Measurements from ENCODE around the gene DIAPH2.
"Not testable (repeated sequence)": the region's sequence is repeated elsewhere in the genome, so short reads cannot be mapped to it uniquely, and the experiment has no call there.

DIAPH2 gene

DNA sequence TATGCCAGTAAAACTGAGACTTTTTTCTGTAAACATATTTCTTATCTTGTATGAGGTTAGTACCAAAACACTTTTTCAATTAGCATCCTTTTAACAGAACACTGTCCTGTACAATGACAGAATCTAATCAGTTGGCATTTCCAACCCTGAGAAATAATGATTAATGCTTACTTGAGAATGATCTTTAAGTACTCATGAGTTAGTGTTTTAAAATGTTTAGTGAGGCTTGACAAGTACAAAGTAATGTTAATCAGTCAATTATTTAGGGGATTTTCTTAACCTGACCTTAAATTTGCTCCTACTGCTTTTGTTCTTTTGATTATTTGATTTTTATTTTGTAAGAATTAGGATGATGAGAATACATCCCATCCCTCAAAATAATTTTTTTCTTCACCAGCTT, 695.6 kb downstream of the DIAPH2 start:
- DNase-seq (ENCODE audit: low read depth, low spot score) = no peak

DNA sequence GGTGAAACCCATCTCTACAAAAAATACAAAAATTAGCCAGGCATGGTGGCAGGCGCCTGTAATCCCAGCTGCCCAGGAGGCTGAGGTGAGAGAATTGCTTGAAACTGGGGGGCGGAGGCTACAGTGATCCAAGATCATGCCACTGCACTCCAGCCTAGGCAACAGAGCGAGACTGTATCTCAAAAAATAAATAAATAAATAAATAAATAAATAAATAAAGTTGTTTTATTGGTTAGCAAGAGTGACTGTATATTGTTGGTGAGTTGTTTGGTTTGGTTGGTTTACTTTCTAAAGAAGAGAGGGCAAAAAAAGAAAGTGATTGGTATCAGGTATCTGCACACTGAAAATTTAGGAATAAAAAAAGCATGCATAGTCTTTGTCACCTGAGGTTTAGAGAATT, 700.0 kb downstream of the DIAPH2 start:
- no peak for DNase-seq (ENCODE audit: low read depth, low spot score)

DNA sequence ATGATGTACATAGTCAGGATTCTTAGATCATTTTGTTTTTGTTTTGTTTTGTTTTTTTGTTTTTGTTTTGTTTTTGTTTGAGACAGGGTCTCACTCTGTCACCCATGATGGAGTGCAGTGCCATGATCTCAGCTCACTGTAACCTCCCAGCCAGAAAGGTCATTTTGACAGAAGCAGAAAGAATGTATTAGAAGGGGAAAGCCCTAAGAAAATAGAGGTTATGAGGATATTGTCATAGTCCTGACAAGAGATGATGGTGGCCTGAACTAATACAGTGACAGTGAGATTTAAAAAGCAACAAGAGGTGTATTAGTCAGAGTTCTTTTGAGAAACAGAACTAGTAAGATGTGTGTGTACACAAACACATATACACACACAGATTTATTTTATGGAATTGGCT, 702.4 kb downstream of the DIAPH2 start:
- DNase-seq (ENCODE audit: low read depth, low spot score) = no peak

DNA sequence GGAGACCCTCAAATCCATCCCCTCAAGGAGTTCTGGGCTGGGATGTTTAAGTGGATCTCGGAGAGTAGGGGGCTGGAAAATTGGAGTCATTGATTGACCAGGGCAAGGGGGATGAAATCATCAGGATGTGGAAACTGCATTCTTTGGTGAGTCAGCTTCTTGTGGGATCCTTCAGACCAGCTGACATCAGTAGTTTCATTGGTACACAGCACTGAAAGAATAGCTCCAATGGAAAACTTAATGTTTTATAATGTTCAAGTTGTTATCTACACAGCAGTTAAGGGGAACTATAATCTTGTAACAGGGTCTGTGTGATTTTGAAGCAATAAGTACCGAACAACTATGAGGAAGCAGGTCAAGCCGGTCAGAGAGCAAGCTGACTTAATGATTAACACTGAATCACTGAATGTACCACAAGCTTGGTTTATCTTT, 705.1 kb downstream of the DIAPH2 start:
- no peak for DNase-seq (ENCODE audit: low read depth, low spot score)

DNA sequence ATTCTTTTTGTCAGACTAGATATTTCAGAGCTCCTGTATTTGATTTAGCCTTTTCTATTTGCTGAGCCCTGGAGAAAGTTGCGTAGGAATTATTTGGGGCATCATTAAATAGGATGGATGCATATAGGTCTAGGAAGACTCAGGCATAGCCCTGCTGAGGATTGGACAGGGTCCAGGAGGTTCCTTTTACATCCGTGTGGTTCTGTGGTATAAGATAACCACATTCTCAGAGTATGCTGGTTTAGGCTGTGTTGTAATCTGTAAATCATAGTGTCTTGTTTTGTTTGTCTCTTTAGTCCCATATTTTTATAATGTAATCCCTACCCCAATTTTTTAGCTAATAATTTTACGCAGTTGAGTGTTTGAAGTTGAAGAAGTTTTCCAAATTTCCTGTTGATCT, 712.7 kb downstream of the DIAPH2 start:
- no peak for DNase-seq (ENCODE audit: low read depth, low spot score)

DNA sequence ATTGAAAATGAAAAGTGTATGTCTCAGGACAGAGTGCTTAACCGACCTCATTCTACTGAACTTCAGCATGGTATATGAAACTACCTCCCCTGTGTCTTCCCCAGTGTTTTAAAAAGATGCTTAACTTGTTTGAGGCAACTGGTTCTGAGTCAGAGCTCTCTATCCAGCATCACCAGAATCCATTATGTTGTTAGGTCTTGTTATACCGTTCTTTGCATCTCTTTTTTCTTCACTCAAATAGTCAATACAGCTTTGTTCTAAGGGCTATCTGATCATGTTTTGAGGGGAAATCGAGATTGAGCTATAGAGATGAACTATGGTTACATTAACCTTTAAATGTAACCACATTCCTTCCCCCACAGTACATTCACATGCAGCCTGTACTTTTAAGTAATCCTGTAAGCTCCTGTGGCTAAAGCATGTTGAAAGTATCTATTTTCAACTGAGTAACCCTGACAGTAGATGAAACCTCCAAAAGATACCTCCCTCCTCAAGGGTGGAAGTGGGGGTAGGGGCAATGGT, 713.4 kb downstream of the DIAPH2 start:
- no peak for DNase-seq (ENCODE audit: low read depth, low spot score)

DNA sequence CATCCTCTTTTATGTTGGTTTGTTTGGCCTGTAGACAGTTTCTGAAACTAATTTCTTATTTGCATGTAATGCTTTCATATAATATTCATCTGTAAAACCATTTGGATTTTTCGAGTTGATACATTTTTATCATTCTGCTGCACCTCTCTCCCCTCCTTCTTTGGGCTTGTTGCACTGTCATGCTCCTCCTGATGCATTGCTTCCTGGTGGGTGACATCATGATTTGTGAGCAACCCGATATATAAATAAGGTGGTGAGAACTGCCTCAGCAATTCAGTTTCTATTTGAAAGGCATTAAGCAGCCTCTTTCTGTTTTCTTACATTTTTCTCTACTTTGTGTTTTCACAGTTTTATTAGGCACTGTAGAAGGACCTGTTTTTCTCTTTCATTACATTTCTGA, 714.8 kb downstream of the DIAPH2 start:
- DNase-seq (ENCODE audit: low read depth, low spot score) = no peak

DNA sequence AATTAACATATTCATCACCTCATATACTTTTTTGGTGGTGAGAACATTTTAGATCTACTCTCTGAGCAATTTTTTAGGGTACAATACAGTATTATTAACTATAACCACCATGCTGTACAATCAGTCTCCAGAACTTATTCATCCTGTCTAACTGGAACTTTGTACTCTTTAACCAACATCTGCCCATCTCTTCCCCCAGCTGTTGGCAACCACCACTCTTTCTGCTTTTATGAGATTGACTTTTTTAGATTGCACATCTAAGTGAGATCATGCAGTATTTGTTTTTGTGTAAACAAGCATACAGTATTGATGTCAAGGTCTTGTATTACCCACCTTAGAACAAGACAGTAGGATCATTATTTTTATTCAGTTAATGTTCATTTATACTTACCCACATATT, 715.9 kb downstream of the DIAPH2 start:
- no peak for DNase-seq (ENCODE audit: low read depth, low spot score)

DNA sequence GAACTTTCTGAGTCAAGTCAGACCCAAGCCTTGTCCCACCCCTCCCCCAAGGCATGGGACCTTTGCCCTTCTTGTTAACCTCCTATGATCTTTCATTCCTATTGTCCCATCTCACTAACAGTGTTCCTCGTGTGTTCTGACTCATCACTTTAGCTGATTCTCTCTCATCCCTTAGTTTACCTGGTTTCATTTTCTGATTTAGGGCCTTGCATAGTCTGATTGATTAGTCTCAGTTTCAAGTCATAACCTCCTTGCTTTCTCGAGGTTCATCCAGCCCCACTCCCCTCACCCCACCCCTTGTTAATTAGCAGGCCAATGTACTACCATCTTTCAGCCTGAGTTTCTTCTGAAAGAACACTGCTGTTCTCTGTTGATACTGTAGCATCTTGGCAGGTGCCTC, 716.5 kb downstream of the DIAPH2 start:
- DNase-seq (ENCODE audit: low read depth, low spot score) = no peak

DNA sequence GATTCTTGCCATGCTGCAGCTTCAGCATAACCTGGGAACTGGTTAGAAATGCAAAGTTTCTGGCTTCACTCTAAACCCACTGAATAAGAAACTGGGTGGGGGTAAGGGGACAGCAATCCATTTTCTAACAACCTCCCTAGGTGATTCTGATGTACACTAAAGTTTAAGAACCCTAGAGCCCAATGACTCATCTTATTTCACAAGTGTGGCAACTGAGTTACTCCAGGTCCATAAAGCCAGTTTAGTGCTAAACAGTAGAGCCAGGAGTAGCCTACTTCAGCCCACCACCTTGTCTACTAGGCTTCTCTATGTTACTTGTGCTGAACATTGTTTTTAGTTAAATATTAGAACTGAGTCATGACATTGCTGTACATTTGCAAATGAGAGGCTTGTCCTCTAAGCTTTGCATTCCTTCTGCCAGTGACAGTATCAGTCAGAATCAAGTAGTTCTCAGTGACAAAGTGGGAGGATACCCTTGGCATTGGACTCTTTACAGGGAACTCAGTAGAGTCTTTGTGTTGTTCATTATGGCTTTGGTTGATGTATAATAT, 717.0 kb downstream of the DIAPH2 start:
- DNase-seq (ENCODE audit: low read depth, low spot score) = no peak

DNA sequence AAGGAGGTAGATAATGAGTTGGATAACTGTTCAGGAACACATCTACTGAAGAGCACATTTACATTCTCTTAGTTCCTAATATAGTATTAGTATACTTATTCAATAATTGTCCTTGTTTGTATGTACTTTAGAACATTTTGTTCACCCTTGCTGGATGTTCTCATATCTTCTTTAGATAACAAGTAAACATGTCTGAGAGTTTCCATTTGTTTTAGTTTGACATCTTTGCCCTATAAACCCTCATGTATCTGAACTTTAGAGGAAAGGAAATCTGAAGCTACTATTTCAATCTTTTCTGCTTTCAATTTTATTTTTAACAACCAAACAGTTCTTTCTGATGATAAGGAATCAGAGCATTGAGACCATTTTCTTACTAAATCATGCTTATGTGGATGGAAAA, 717.7 kb downstream of the DIAPH2 start:
- no peak for DNase-seq (ENCODE audit: low read depth, low spot score)

DNA sequence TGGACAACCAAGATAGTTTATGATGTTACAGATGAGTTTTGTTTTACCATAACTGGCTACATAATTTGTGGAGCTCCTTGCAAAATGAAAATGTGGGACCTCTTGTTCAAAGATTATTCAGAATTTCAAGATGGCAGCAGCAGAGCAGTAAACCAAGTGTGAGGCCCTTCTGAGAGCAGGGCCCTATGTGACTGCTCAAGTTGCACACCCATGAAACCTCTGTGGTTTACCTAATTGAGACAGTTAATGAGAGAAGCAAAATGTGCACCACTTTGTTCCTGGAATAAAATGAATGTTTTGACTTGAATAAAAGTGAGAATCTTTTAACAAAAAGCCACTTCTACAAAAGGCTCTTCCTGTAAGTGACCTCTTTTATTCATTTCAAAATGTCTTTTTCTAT, 718.3 kb downstream of the DIAPH2 start:
- DNase-seq (ENCODE audit: low read depth, low spot score) = no peak

DNA sequence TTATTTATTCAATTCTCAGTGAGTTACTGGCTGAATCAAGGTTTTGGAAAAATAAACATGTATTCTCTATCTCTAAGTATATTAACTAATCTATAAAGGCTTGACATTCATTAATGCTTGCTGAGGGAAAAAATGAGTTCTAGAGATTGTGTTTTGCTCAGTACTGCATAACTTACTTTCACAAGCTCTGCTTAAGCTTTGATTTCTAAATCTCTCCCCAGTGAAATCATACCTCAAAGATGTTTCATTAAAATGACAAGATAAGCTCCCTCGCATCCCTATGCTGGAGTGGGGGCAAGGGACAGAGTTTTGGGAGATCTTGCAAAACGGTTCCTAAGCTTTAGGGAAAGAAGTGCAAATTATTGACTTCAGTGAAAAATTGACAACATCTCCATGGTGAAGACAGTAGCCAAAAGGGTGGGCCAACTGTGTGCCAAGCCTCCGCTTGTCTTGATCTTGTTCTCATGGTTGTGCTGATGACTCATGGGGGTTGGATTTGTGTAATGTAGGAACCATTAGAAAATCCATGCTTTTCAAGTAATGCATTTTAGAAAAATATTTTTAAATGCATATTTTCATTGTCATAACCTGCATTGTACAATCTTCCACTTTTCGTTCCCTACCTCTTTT, 720.5 kb downstream of the DIAPH2 start:
- no peak for DNase-seq (ENCODE audit: low read depth, low spot score)

DNA sequence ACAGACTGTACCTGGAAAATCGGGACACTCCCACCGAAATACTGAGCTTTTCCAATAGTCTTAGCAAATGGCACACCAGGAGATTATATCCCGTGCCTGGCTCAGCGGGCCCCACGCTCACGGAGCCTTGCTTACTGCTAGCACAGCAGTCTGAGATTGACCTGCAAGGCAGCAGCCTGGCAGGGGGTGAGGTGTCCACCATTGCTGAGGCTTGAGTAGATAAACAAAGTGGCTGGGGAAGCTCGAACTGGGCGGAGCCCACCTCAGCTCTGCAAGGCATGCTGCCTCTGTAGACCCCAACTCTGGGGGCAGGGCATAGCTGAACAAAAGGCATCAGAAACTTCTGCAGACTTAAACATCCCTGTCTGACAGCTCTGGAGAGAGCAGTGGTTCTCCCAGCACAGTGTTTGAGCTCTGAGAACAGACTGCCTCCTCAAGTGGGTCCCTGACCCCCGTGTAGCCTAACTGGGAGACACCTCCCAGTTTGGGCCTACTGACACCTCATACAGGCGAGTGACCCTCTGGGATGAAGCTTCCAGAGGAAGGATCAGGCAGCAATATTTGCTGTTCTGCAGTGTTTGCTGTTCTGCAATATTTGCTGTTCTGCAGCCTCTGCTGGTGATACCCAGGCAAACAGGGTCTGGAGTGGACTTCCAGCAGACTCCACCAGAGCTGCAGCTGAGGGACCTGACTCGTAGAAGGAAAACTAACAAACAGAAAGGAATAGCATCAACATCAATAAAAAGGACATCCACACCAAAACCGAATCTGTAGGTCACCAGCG, 725.2 kb downstream of the DIAPH2 start:
- not testable (repeated sequence) for DNase-seq (ENCODE audit: low read depth, low spot score)

DNA sequence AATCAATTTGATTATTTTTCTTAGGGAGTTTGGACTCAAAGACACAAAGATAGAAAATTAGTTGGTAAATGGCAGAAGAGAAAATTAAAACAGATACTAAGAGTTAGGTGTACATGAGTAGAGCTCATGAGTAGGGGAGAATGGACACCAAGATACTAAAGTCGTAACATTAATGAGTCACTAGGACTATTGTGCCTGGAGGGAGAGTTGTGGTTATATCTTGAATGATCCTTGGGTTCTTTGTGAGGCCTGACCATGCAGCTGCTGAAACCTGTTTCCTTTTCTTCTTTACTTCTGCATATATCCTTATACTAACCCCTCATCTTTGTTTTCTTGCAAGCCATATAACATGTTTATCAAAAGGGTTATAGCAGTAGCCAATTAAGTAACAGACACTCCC, 731.8 kb downstream of the DIAPH2 start:
- no peak for DNase-seq (ENCODE audit: low read depth, low spot score)

DNA sequence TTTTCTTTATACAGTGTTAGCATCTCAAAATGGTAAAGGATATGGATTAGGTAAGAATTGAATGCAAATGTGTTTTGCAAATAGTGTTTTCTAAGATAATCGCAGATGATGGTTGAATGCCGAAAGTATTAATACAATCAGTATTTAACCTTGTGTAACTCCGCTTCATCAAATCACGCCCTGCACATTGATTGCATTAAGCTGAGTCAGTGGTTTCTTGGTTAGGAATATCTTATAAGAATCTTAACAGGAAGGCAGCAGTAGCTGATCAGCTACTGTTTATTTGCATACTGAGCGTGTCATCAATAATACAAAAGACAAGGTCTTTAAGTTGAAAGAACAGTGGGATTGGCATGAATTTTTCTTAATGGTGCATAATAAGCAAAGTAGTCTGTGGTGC, 744.5 kb downstream of the DIAPH2 start:
- DNase-seq (ENCODE audit: low read depth, low spot score) = no peak

DNA sequence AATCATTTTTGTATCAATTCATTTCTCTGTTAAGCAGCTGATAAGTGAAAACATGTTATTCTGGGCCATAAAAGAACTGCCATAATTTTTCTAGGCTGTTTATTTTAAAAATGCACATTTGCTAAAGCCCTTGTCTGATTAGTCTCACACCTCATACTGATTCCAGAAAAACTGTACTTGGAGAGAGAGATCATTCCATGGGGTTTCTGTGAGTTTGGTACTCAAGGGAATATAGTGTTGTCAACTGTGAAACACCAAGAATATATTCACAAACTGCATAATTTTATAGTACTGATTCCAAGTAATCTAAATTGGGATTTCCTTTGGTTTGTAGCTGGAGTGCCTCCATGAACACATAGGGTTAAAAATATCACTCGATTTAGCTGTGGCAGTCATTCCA, 746.6 kb downstream of the DIAPH2 start:
- DNase-seq (ENCODE audit: low read depth, low spot score) = no peak

DNA sequence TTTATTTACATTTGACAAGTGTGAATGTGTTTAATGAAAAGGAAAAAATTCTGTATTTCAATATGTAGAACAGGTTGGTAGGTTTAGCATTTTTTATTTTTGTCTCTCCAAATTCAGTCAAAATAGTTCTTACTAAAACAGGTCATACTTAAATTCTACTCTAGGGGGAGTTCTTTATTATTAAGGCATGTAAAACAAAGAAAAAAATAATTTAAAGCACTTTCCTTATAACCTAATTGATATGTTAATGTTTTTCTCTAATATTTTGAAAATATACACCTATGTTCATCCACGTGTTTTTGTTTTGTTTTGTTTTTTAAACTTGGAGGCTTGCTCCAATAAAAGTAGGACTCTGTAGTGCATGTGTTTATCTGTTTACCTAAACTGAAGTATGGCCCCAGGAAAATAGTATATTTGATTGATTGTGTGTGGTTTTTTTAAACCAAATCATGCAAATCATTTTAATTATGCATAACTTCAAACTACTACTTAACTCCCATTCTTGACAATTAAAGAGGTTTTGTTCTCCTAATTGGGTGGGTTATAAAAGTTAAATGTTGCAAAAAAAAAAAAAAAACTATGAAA, 761.7 kb downstream of the DIAPH2 start:
- no peak for DNase-seq (ENCODE audit: low read depth, low spot score)

DNA sequence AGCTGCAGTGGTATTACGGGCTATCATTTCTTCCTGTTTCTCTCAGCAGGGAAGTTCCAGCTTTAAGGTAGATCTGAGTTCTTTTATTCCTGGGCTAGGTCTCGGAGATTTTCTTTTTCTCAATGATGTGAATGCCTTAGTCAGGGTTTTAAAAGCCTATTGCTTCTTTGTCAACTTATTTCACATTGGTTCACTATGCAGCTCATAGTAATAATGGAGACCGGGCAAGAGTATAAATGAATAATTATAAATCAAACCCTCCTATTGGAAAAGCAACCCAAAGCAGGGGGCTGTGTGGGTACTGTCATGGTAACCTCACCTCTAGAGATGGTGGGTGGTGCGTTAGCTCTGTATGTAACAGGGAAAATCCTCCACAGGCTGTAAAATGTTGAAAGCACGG, 762.7 kb downstream of the DIAPH2 start:
- DNase-seq (ENCODE audit: low read depth, low spot score) = no peak

DNA sequence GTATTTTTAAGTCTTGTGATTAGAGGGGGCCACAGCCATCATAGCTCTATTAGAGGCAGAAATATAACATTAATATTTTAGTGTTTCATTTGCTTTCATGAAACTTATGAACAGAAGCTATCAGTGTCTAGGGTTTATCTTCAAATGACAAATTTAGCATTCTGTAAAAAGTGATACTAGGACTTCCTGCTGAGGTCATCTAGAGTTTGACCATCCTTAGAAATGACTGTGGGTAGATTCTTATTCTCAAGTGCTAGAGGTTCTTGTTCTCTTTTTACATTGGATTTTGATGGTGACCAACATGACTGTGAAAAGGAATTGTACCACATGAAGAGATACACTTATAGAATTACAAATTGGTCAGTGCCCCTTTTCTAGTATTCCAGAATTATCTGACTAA, 767.6 kb downstream of the DIAPH2 start:
- DNase-seq (ENCODE audit: low read depth, low spot score) = no peak

DNA sequence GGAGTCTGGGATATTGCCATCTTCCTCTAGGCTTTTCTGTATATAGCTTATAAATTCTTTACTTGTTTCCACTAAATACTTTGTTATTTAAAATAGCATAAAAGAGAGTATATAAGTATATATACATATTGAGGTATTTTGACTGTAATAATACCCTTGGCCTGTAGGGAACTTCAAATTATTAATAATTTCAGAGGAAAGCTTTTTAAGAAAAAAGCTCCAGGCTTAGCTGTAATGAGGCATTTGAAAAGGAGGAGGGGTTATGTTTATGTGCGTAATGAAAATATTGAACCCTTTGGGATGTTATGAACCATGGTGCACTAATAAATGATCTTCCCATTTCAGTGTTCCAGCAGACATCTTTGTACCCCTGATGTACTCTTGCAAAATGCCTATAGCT, 777.1 kb downstream of the DIAPH2 start:
- no peak for DNase-seq (ENCODE audit: low read depth, low spot score)

DNA sequence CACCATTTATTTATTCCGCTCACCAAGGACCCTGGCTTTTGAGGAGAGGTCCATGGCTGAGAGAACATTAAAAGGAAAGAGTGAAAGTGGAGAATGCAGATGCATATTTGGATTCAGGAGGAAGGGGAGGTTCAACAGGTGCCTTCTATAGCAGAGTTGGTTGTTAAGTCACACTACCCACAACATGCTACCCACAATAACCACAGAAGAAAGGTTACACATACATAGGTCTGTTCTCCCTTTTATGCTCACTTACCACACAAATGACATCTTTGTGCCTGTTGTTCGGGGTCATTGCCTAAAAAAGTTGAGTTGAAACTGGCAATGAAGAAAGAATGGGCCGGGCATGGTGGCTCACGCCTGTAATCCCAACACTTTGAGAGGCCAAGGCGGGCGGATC, 786.4 kb downstream of the DIAPH2 start:
- no peak for DNase-seq (ENCODE audit: low read depth, low spot score)

DNA sequence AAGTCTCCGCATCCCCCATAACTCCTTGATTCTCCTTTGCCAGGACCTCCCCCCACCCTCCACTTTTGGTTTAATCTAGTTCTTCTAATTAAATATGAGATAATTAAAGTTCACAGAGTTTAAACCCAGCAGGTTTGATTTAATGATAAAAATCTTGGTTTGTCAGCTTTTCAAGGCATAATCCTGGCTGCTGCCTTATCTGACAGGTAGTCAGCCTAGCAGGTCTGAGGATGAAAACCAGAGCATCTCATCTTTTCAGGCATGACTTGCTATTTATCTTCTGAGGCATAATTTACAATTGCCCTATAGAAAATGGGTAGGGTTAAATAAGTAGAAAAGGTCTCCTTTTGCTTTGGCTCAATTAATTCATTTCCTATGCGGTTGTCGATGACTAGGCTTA, 790.3 kb downstream of the DIAPH2 start:
- no peak for DNase-seq (ENCODE audit: low read depth, low spot score)
